HEK293 (cell line): ENCODE data around the gene UVSSA.

Experiments
- CTCF ChIA-PET: fragments of 350-600 bp; formaldehyde crosslinking; extraction: SDS; loops from one replicate; lab custom pipeline; 2021; ENCODE audit warnings: antibody characterized with exemption; lab: Yijun Ruan, JAX
- POLR2A ChIA-PET: fragments of 300-600 bp; formaldehyde crosslinking; extraction: SDS; loops from one replicate; lab custom pipeline; 2020; ENCODE audit warnings: antibody characterized with exemption, inconsistent platforms; lab: Yijun Ruan, JAX
- H3K27ac ChIP-seq: fragments of 200-500 bp; sonication (Bioruptor generic); 2 replicates; pipeline ENCODE4 v1.5.1; 2014; ENCODE audit warnings: low read depth, low read length, control low read depth, inconsistent platforms; ENCODE audit errors: extremely low read depth
- H3K36me3 ChIP-seq, 2 experiments: fragments of 200-500 bp in 1 of 2; sonication (Bioruptor generic) in 1 of 2; 1 replicate in 1 of 2; 2 replicates in 1 of 2; pipeline ENCODE4 v1.5.1; 2014 to 2017; ENCODE audit warnings: inconsistent platforms in 2 of 2, low read length in 2 of 2; ENCODE audit not compliant: control insufficient read depth in 2 of 2, insufficient read depth in 1 of 2
- H3K4me1 ChIP-seq: fragments of 200-500 bp; sonication (Bioruptor generic); 2 replicates; pipeline ENCODE4 v1.5.1; 2014; ENCODE audit warnings: mild to moderate bottlenecking, low read length, inconsistent platforms; ENCODE audit not compliant: control insufficient read depth, insufficient read depth
- H3K4me3 ChIP-seq: 2 replicates; pipeline ENCODE4 v1.5.1; 2011; ENCODE audit warnings: low read depth, mild to moderate bottlenecking, control low read depth, low read length, moderate library complexity
- H3K9me3 ChIP-seq: fragments of 200-500 bp; sonication (Bioruptor generic); 2 replicates; pipeline ENCODE4 v1.5.1; 2014; ENCODE audit warnings: low read depth, low read length, inconsistent platforms; ENCODE audit not compliant: control insufficient read depth, insufficient read depth
- ATF2 ChIP-seq: fragments of 450-650 bp; formaldehyde crosslinking; IDR thresholded peaks from 2 replicates; pipeline ENCODE4 v1.5.1; 2016; ENCODE audit warnings: missing biosample characterization, missing genetic modification characterization, low read depth
- KLF17 ChIP-seq: fragments of 450-650 bp; formaldehyde crosslinking; IDR thresholded peaks from 2 replicates; pipeline ENCODE4 v1.5.1; 2016; ENCODE audit warnings: missing biosample characterization, missing genetic modification characterization
- PBX3 ChIP-seq: sonication (generic); formaldehyde crosslinking; IDR thresholded peaks from 2 replicates; pipeline ENCODE4 v1.8.1; 2022; ENCODE audit warnings: mild to moderate bottlenecking, moderate library complexity, missing genetic modification reagents
- PRDM2 ChIP-seq: fragments of 450-650 bp; formaldehyde crosslinking; IDR thresholded peaks from 2 replicates; pipeline ENCODE4 v1.5.1; 2016; ENCODE audit warnings: missing biosample characterization, missing genetic modification characterization, borderline replicate concordance
- SCRT2 ChIP-seq: fragments of 450-650 bp; formaldehyde crosslinking; IDR thresholded peaks from 2 replicates; pipeline ENCODE4 v1.5.1; 2016; ENCODE audit warnings: missing biosample characterization, missing genetic modification characterization
- SP7 ChIP-seq: fragments of 450-650 bp; formaldehyde crosslinking; IDR thresholded peaks from 2 replicates; pipeline ENCODE4 v1.5.1; 2016; ENCODE audit warnings: missing biosample characterization, missing genetic modification characterization
- TRIM28 ChIP-seq: IDR thresholded peaks from 2 replicates; pipeline ENCODE4 v1.6.1; 2011; ENCODE audit warnings: low read length, control low read depth, borderline replicate concordance
- ZBTB21 ChIP-seq: fragments of 450-650 bp; formaldehyde crosslinking; IDR thresholded peaks from 2 replicates; pipeline ENCODE4 v1.5.1; 2017; ENCODE audit warnings: missing biosample characterization, missing genetic modification characterization
- ZBTB44 ChIP-seq: fragments of 450-650 bp; IDR thresholded peaks from 2 replicates; pipeline ENCODE4 v1.5.1; 2018; ENCODE audit warnings: missing biosample characterization, mild to moderate bottlenecking, missing genetic modification characterization
- ZNF112 ChIP-seq: fragments of 450-650 bp; formaldehyde crosslinking; IDR thresholded peaks from 2 replicates; pipeline ENCODE4 v1.5.0; 2017; ENCODE audit warnings: missing biosample characterization, missing genetic modification characterization
- ZNF132 ChIP-seq: fragments of 450-650 bp; formaldehyde crosslinking; IDR thresholded peaks from 2 replicates; pipeline ENCODE4 v1.5.1; 2017; ENCODE audit warnings: missing biosample characterization, missing genetic modification characterization, borderline replicate concordance
- ZNF140 ChIP-seq: fragments of 450-650 bp; formaldehyde crosslinking; IDR thresholded peaks from 2 replicates; pipeline ENCODE4 v1.5.1; 2016; ENCODE audit warnings: missing biosample characterization, missing genetic modification characterization
- ZNF16 ChIP-seq: fragments of 450-650 bp; formaldehyde crosslinking; IDR thresholded peaks from 2 replicates; pipeline ENCODE4 v1.5.1; 2016; ENCODE audit warnings: low read depth, missing biosample characterization, missing genetic modification characterization
- ZNF37A ChIP-seq: fragments of 450-650 bp; IDR thresholded peaks from 2 replicates; pipeline ENCODE4 v1.5.1; 2018; ENCODE audit warnings: missing biosample characterization, missing genetic modification characterization
- ZNF48 ChIP-seq: fragments of 450-650 bp; formaldehyde crosslinking; IDR thresholded peaks from 2 replicates; pipeline ENCODE4 v1.5.1; 2016; ENCODE audit warnings: missing biosample characterization, missing genetic modification characterization
- ZNF571 ChIP-seq: fragments of 450-650 bp; formaldehyde crosslinking; IDR thresholded peaks from 2 replicates; pipeline ENCODE4 v1.5.0; 2017; ENCODE audit warnings: missing biosample characterization, missing genetic modification characterization
- ZNF600 ChIP-seq: fragments of 450-650 bp; formaldehyde crosslinking; IDR thresholded peaks from 2 replicates; pipeline ENCODE4 v1.5.1; 2016; ENCODE audit warnings: missing biosample characterization, missing genetic modification characterization
- ZNF692 ChIP-seq: fragments of 450-650 bp; formaldehyde crosslinking; IDR thresholded peaks from 2 replicates; pipeline ENCODE4 v1.5.1; 2016; ENCODE audit warnings: missing biosample characterization, missing genetic modification characterization
- ZNF747 ChIP-seq: fragments of 450-650 bp; formaldehyde crosslinking; IDR thresholded peaks from 2 replicates; pipeline ENCODE4 v1.5.1; 2016; ENCODE audit warnings: missing biosample characterization, missing genetic modification characterization
- ZNF837 ChIP-seq: fragments of 450-650 bp; formaldehyde crosslinking; IDR thresholded peaks from 2 replicates; pipeline ENCODE4 v1.5.1; 2016; ENCODE audit warnings: missing biosample characterization, missing genetic modification characterization

Gene UVSSA

GRCh38 chr4:1360423-1361283 is 13.6 kb downstream of the UVSSA start:
- CTCF ChIA-PET: interaction anchor here (0.6 to 1.5 kb wide), 3 partner anchors 8 to 82 kb away, joined by 3 to 8 read pairs (median 3); no protein-coding TSS in a partner anchor

GRCh38 chr4:1361431-1361830 is 14.4 kb downstream of the UVSSA start:
- Histone ChIP-seq H3K9me3 (no peaks in the 10 kb centered on the region), H3K4me3 (no peak overlapping the region), H3K4me1 (no peaks in the 10 kb centered on the region), H3K27ac (no peak overlapping the region), H3K36me3 (peaks cover 0 to 55% of the 10 kb centered on the region in 2 experiments; a peak in 1 of 3 replicates)
- ChIA-PET CTCF (interaction anchor here (0.6 to 1.5 kb wide), 3 partner anchors 9 to 82 kb away, joined by 3 to 8 read pairs (median 3); no protein-coding TSS in a partner anchor), POLR2A (no interaction called here)
- TF ChIP-seq SCRT2 (tag by site-specific recombination) (no peak), ZNF140 (tag by site-specific recombination) (no peak), ZNF747 (tag by site-specific recombination) (no peak), ZNF600 (tag by site-specific recombination) (no peak), PRDM2 (tag by site-specific recombination) (no peak), ZNF48 (tag by site-specific recombination) (no peak), PBX3 (no peak), KLF17 (tag by site-specific recombination) (no peak), ZNF112 (no peak)

More at GRCh38 chr4:1360423-1361283, 13.6 kb downstream of the UVSSA start:
- POLR2A ChIA-PET: no interaction called here
- no peaks in the 10 kb centered on the region for H3K4me1 ChIP-seq
- TF ChIP-seq ZNF692 (tag by site-specific recombination) (no peak), ZNF571 (tag by site-specific recombination) (no peak), TRIM28 (no peak), ZNF132 (no peak), SP7 (tag by site-specific recombination) (no peak), SCRT2 (tag by site-specific recombination) (no peak), ATF2 (tag by site-specific recombination) (no peak), ZNF837 (tag by site-specific recombination) (no peak), ZBTB21 (tag by site-specific recombination) (no peak), ZNF16 (no peak), ZNF37A (tag by site-specific recombination) (no peak), ZBTB44 (no peak)
- no peak overlapping the region for H3K27ac ChIP-seq
- H3K9me3 ChIP-seq: no peaks in the 10 kb centered on the region
- H3K4me3 ChIP-seq: no peak overlapping the region
- H3K36me3 ChIP-seq: peaks cover 0 to 55% of the 10 kb centered on the region in 2 experiments; a peak in 1 of 3 replicates
